Ramos (cell line): ENCODE results near the gene DCAF12L1.

Experiments used
- in situ Hi-C: fragments of 300-500 bp; cut with MboI; formaldehyde crosslinking; loops from one replicate; pipeline ENCODE4 v1.14.3; 2022; ENCODE audit warnings: low sequenced_read_pairs; ENCODE audit not compliant: unreplicated experiment

Gene DCAF12L1

GRCh38 chrX:126552313-126553022, at the start of gene DCAF12L1:
Gene DCAF12L1, minus strand, starts transcription at chrX:126552814. Its CDS starts 206 bp downstream, at chrX:126552608.
- in situ Hi-C loops, result no loop called here

DNA sequence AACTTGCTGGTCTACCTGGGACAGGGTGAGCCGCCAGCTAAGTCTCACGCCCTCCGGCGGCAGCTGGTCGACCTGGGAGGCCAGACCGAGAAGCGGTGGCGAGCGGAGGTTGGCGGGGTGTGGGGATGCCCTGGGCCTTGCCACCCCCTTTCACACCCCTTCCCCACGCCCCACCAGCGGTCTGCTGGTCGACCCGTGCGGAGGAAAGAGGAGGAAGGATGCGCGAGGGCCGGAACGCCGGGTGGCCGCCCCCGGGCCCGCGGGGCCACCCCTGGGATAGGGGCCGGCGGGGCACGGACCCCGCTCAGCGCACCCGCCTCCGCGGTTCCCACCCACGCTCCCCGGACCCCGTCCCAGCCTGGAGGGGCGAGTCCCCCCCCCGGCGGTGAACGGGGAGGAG, 28.3 kb upstream of the DCAF12L1 start:
- in situ Hi-C loops, result no loop called here

DNA sequence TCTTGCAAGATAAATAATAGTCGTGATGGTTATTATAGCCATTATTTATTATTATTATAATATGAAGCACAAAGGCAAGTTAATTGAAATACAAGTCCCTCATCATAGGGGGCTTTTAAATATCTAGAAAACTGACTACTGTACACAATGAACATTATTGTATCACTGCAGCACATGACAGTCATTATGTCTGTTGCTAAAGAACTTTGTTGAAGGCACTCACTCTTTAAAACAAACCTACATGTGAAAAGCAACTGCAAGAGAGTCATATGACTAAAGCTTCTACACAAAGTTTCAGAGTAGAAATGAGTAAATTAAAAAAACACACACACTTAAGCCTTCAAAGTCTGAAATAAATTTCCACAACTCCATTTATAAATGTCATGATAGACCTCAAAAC, 23.3 kb upstream of the DCAF12L1 start:
- in situ Hi-C loops, result no loop called here

GRCh38 chrX:126557151-126557550, 4.5 kb upstream of the DCAF12L1 start:
- in situ Hi-C loops, result no loop called here

- in situ Hi-C loops, result no loop called here
Measured at GRCh38 chrX:126551725-126552312, 795 bp downstream of the DCAF12L1 start.

GRCh38 chrX:126551306-126551705, 1.3 kb downstream of the DCAF12L1 start:
- in situ Hi-C loops, result no loop called here

DNA sequence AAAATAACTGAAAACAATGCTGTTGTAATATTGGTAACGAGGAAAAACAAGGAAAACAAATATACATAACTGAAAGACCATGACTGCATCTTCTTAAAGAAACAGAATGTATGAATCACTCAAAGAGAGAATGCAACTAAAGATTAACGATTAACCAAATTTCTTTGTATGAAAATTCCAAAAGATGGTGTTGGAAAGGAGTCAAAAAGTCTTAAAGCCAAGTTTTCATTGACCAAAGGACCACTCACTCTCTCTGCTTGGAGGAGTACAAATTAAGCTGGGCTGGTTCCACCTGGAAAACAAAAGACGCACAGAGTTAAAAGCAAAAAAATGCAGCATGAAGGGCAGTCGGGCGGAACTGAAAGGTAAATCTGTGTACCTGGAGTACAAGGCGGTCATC, 1.8 kb downstream of the DCAF12L1 start:
- in situ Hi-C loops, result no loop called here

- in situ Hi-C loops, result no loop called here
Measured at GRCh38 chrX:126509923-126510322, 42.7 kb downstream of the DCAF12L1 start.
